ENCODE measurements around the gene DDX49. TPM values are rescaled to one million over a fixed set of nuclear protein-coding genes. Genes with fewer than 3 reads are reported as not detected.

Gene DDX49
- polyA plus RNA-seq, 1 of the 3 experiments (the other 2 are of a cell fraction) = 86.8 TPM

GRCh38 chr19:18932216-18932841, 12.8 kb downstream of the DDX49 start:
- peaks cover 20 to 43% of the 10 kb centered on the region in 2 experiments for H3K36me3 ChIP-seq (replicated peaks in 1 of 2; ENCODE audit: control insufficient read depth in 1 of 2, insufficient read depth in 2 of 2, low read length in 1 of 2)
- no peak overlapping the region for H3K9ac ChIP-seq
- H3K9me2 ChIP-seq = no peaks in the 10 kb centered on the region
- no peaks in the 10 kb centered on the region for H3K9me3 ChIP-seq
- no peaks in the 10 kb centered on the region for H3K27me3 ChIP-seq (ENCODE audit: insufficient read depth)
- H3K4me3 ChIP-seq (ENCODE audit: low read depth in 2 of 2, low read length in 1 of 2) = peak overlapping the region in 1 of 2 experiments; percentile 29; a peak in 1 of 4 replicates
- H3F3A ChIP-seq (replicated peaks; ENCODE audit: insufficient read depth) = peaks cover 16% of the 10 kb centered on the region
- peaks cover 12% of the 10 kb centered on the region; the same call in 1 of the 2 replicates for H4K20me1 ChIP-seq (ENCODE audit: insufficient read depth)
- no peak overlapping the region; the same call in 1 of the 2 replicates for H3K4me2 ChIP-seq
- H3K4me1 ChIP-seq (ENCODE audit: control insufficient read depth in 1 of 2, insufficient read depth in 2 of 2, low read depth in 1 of 2, low read length in 1 of 2) = peaks cover 0 to 9% of the 10 kb centered on the region in 2 experiments; a peak in 1 of 4 replicates
- DNase-seq = peak; percentile 99
- ChIA-PET POLR2A (interaction anchor here (2.0 kb wide), 1 partner anchor 12 kb away, joined by 9 read pairs; the partner anchor contains the start of genes COPE and DDX49), CTCF (interaction anchor here (0.7 to 2.6 kb wide), 6 partner anchors 10 to 85 kb away, joined by 3 to 9 read pairs (median 4); partner anchors contain the start of genes CERS1, COPE and DDX49)
- WGBS (ENCODE audit: low lambda C conversion rate) = 23% methylated on average over 33 of the region's 37 CpGs
- H3K27ac ChIP-seq (ENCODE audit: low read depth in 2 of 2, low read length in 1 of 2) = no peak overlapping the region; a peak in 1 of 4 replicates
- H2AFZ ChIP-seq (ENCODE audit: low read depth) = no peak overlapping the region
- peaks cover 11% of the 10 kb centered on the region for H3K79me2 ChIP-seq (ENCODE audit: insufficient read depth)
- TF ChIP-seq USF2 (IDR thresholded peaks at IDR 0.05; ENCODE audit: borderline replicate concordance, low read depth, low read length) (no peak), RCOR1 (IDR thresholded peaks at IDR 0.05; ENCODE audit: low read length) (no peak), SIN3A (IDR thresholded peaks at IDR 0.05; ENCODE audit: borderline replicate concordance, low read depth, low read length) (no peak)

- no peaks in the 10 kb centered on the region for H3K9me2 ChIP-seq
- WGBS (ENCODE audit: low lambda C conversion rate) = 98% methylated on average over 12 of the region's 13 CpGs
- no peak overlapping the region for H2AFZ ChIP-seq (ENCODE audit: low read depth)
- H3F3A ChIP-seq (replicated peaks; ENCODE audit: insufficient read depth) = peaks cover 11% of the 10 kb centered on the region
- TF ChIP-seq REST (IDR thresholded peaks at IDR 0.05; ENCODE audit: low read depth, low read length) (no peak), FOXM1 (IDR thresholded peaks at IDR 0.05; ENCODE audit: low read depth) (no peak), JUND (IDR thresholded peaks at IDR 0.05) (no peak), RFX5 (IDR thresholded peaks at IDR 0.05; ENCODE audit: low read length) (no peak), MXI1 (IDR thresholded peaks at IDR 0.05; ENCODE audit: low read depth, low read length) (no peak), EZH2phosphoT487 (IDR thresholded peaks at IDR 0.05; ENCODE audit: borderline replicate concordance, low read depth) (no peak), RXRA (IDR thresholded peaks at IDR 0.05; ENCODE audit: borderline replicate concordance, low read depth) (no peak), USF2 (IDR thresholded peaks at IDR 0.05; ENCODE audit: borderline replicate concordance, low read depth, low read length) (no peak), CTCF (IDR thresholded peaks at IDR 0.05) (no peak), FOXJ3 (CRISPR knock-in tag; IDR thresholded peaks at IDR 0.05) (no peak), SIN3A (IDR thresholded peaks at IDR 0.05; ENCODE audit: borderline replicate concordance, low read depth, low read length) (no peak), GATA2 (CRISPR knock-in tag; IDR thresholded peaks at IDR 0.05) (no peak), YY1 (IDR thresholded peaks at IDR 0.05; ENCODE audit: low read depth) (no peak), USF1 (IDR thresholded peaks at IDR 0.05; ENCODE audit: borderline replicate concordance, low read depth) (no peak)
- no peak overlapping the region for H3K27ac ChIP-seq (ENCODE audit: low read depth in 2 of 2, low read length in 1 of 2)
- H3K4me2 ChIP-seq = no peak overlapping the region
- peaks cover 0 to 9% of the 10 kb centered on the region in 2 experiments; a peak in 1 of 4 replicates for H3K4me1 ChIP-seq (ENCODE audit: control insufficient read depth in 1 of 2, insufficient read depth in 2 of 2, low read depth in 1 of 2, low read length in 1 of 2)
- POLR2A ChIA-PET = no interaction called here
- no peak overlapping the region for H3K9ac ChIP-seq
- no peak for DNase-seq
- H4K20me1 ChIP-seq (ENCODE audit: insufficient read depth) = peaks cover 12% of the 10 kb centered on the region; the same call in 1 of the 2 replicates
- H3K4me3 ChIP-seq (ENCODE audit: low read depth in 2 of 2, low read length in 1 of 2) = no peak overlapping the region
- peaks cover 16 to 53% of the 10 kb centered on the region in 2 experiments for H3K36me3 ChIP-seq (replicated peaks in 1 of 2; ENCODE audit: control insufficient read depth in 1 of 2, insufficient read depth in 2 of 2, low read length in 1 of 2)
- H3K79me2 ChIP-seq (ENCODE audit: insufficient read depth) = peaks cover 21% of the 10 kb centered on the region
- no peaks in the 10 kb centered on the region for H3K27me3 ChIP-seq (ENCODE audit: insufficient read depth)
- H3K9me3 ChIP-seq = no peaks in the 10 kb centered on the region
- CTCF ChIA-PET = interaction anchor here (1.0 to 2.6 kb wide), 4 partner anchors 9 to 54 kb away, joined by 3 to 9 read pairs (median 5); partner anchors contain the start of genes CERS1, COPE and DDX49
Measured at GRCh38 chr19:18933297-18933696, 13.8 kb downstream of the DDX49 start.
